Erythroblast (primary cell): Measurements from ENCODE around the gene CD248.

Source experiments
- GATA1 ChIP-seq: IDR thresholded peaks from 2 replicates; pipeline ENCODE4 v1.6.1; 2011; ENCODE audit warnings: low read depth, mild to moderate bottlenecking, control low read depth, low read length, moderate library complexity
- POLR2A ChIP-seq: IDR thresholded peaks from 2 replicates; pipeline ENCODE4 v1.6.1; 2011; ENCODE audit warnings: mild to moderate bottlenecking, low read length

- TF ChIP-seq POLR2A (no peak), GATA1 (no peak)
Observed at GRCh38 chr11:66317322-66317722, 478 bp upstream of the CD248 start.
